HepG2 (cell line): ENCODE results near the gene OVOL3.

ENCODE experiments used
- NFIC ChIP-seq: IDR thresholded peaks from 2 replicates; pipeline ENCODE4 v1.6.1; 2012; ENCODE audit warnings: mild to moderate bottlenecking, low read length, inconsistent platforms
- NR3C1 ChIP-seq: sonication (generic); formaldehyde crosslinking; IDR thresholded peaks from 2 replicates; pipeline ENCODE4 v1.4.0; 2020; ENCODE audit warnings: missing genetic modification reagents
- SP2 ChIP-seq: sonication (generic); formaldehyde crosslinking; IDR thresholded peaks from 2 replicates; pipeline ENCODE4 v1.5.1; 2020; ENCODE audit warnings: mild to moderate bottlenecking, missing genetic modification reagents

DNA sequence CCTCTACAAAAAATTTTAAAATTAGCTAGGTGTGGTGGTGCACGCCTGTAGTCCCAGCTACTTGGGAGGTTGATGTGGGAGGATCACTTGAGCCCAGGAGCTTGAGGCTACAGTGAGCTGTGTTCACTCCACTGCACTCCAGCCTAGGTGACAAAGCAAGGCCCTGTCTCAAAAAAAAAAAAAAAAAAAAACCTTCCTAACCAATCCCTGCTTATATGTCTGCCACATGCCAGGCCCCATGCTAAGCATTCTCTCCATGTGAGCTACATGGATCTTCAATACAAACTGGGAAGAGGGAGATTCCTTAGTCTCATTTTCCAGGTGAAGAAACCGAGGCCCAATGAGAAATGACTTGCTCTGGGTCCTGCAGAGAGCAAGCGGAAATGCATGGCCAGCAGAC, 2.3 kb upstream of the OVOL3 start:
- TF ChIP-seq NFIC (no peak), NR3C1 (CRISPR knock-in tag) (no peak), SP2 (CRISPR knock-in tag) (no peak)
